Inferior parietal cortex (tissue), 1 donor: ENCODE results near the gene SLF1.

ENCODE experiments used
- DNase-seq: peaks from one replicate; pipeline ENCODE4 v3.0.0-alpha.2; 2016; ENCODE audit errors: extremely low spot score

The SLF1 gene

GRCh38 chr5:94711785-94712184 lies 93.3 kb downstream of the SLF1 start:
- no peak for DNase-seq

GRCh38 chr5:94715768-94716167 lies 97.3 kb downstream of the SLF1 start:
- DNase-seq = no peak

GRCh38 chr5:94725142-94725541 lies 106.7 kb downstream of the SLF1 start:
- DNase-seq = no peak

- no peak for DNase-seq
Observed at GRCh38 chr5:94731471-94731870, 113.0 kb downstream of the SLF1 start.

- no peak for DNase-seq
Observed at GRCh38 chr5:94736498-94736897, 118.0 kb downstream of the SLF1 start.

GRCh38 chr5:94740286-94740685 lies 121.8 kb downstream of the SLF1 start:
- DNase-seq = no peak

- DNase-seq = no peak
Observed at GRCh38 chr5:94742852-94743251, 124.4 kb downstream of the SLF1 start.

GRCh38 chr5:94744906-94745305 lies 126.4 kb downstream of the SLF1 start:
- no peak for DNase-seq

- no peak for DNase-seq
Observed at GRCh38 chr5:94745786-94746730, 127.6 kb downstream of the SLF1 start.

GRCh38 chr5:94746731-94747124 lies 128.3 kb downstream of the SLF1 start:
- DNase-seq = no peak
